IMR-90 (cell line): ENCODE data around the gene TCF19. TPM values are rescaled to one million over a fixed set of nuclear protein-coding genes. Genes with fewer than 3 reads are reported as not detected.

Experiments
- ATAC-seq: fragments of 200-7000 bp; cut with Tn5 transposase; 2 replicates; pipeline ENCODE4 v1.9.1; 2020; ENCODE audit warnings: low read depth, mild to moderate bottlenecking, moderate library complexity
- BruUV-seq: library from RNA; stranded (reverse); fragments of 400-500 nt; replicated peaks from 2 replicates; lab custom pipeline; 2021; lab: Mats Ljungman, UMichigan
- CTCF ChIA-PET: fragments of 300-600 bp; formaldehyde crosslinking; extraction: SDS; loops from one replicate; lab custom pipeline; 2021; ENCODE audit warnings: antibody characterized with exemption; lab: Yijun Ruan, JAX
- POLR2A ChIA-PET: fragments of 300-600 bp; sonication (Branson Sonifier 250); formaldehyde crosslinking; loops from one replicate; lab custom pipeline; 2022; ENCODE audit warnings: antibody characterized with exemption; ENCODE audit not compliant: unreplicated experiment; lab: Charles Lee
- DNase-seq: peaks from one replicate; pipeline ENCODE4 v3.0.0; 2013
- H2AFZ ChIP-seq: replicated peaks from 2 replicates; pipeline ENCODE3; 2013; ENCODE audit warnings: low read length, mild to moderate bottlenecking; ENCODE audit not compliant: poor library complexity
- H2AK5ac ChIP-seq: 2 replicates; pipeline ENCODE4 v1.6.1; 2013; ENCODE audit warnings: low read depth, low read length, inconsistent platforms
- H2AK9ac ChIP-seq: replicated peaks from 2 replicates; pipeline ENCODE3; 2013; ENCODE audit warnings: mild to moderate bottlenecking, low read depth, low read length, moderate library complexity; ENCODE audit not compliant: poor library complexity
- H2BK120ac ChIP-seq: 2 replicates; pipeline ENCODE4 v1.6.1; 2013; ENCODE audit warnings: low read depth, low read length, inconsistent platforms
- H2BK15ac ChIP-seq: 3 replicates; pipeline ENCODE4 v1.6.1; 2013; ENCODE audit warnings: low read depth, low read length, inconsistent platforms
- H2BK20ac ChIP-seq: 2 replicates; pipeline ENCODE4 v1.6.1; 2013; ENCODE audit warnings: low read depth, mild to moderate bottlenecking, inconsistent platforms, low read length, moderate library complexity
- H2BK5ac ChIP-seq: 2 replicates; pipeline ENCODE4 v1.6.1; 2013; ENCODE audit warnings: mild to moderate bottlenecking, low read depth, low read length, inconsistent platforms; ENCODE audit not compliant: poor library complexity, severe bottlenecking
- H3K14ac ChIP-seq: replicated peaks from 2 replicates; pipeline ENCODE4 v1.6.1; 2013; ENCODE audit warnings: low read depth, low read length, inconsistent platforms
- H3K18ac ChIP-seq: 2 replicates; pipeline ENCODE4 v1.6.1; 2013; ENCODE audit warnings: low read depth, low read length, control low read depth
- H3K23ac ChIP-seq: 2 replicates; pipeline ENCODE4 v1.6.1; 2013; ENCODE audit warnings: low read depth, low read length, inconsistent platforms
- H3K27ac ChIP-seq: 2 replicates; pipeline ENCODE4 v1.5.1; 2013; ENCODE audit warnings: mild to moderate bottlenecking, control low read depth, low read length; ENCODE audit not compliant: insufficient read depth
- H3K27me3 ChIP-seq: 2 replicates; pipeline ENCODE4 v1.6.1; 2013; ENCODE audit warnings: low read length; ENCODE audit not compliant: control insufficient read depth, insufficient read depth
- H3K36me3 ChIP-seq: 2 replicates; pipeline ENCODE4 v1.6.1; 2013; ENCODE audit warnings: low read length, mixed read lengths; ENCODE audit not compliant: control insufficient read depth, insufficient read depth
- H3K4ac ChIP-seq: 2 replicates; pipeline ENCODE4 v1.6.1; 2013; ENCODE audit warnings: low read depth, low read length, inconsistent platforms
- H3K4me1 ChIP-seq: 2 replicates; pipeline ENCODE4 v1.6.1; 2013; ENCODE audit warnings: low read length, mixed read lengths; ENCODE audit not compliant: control insufficient read depth, insufficient read depth
- H3K4me2 ChIP-seq: 2 replicates; pipeline ENCODE4 v1.6.1; 2013; ENCODE audit warnings: low read depth, mild to moderate bottlenecking, control low read depth, low read length, moderate library complexity
- H3K4me3 ChIP-seq: 2 replicates; pipeline ENCODE4 v1.5.1; 2013; ENCODE audit warnings: low read depth, mild to moderate bottlenecking, control low read depth, low read length, moderate library complexity; ENCODE audit not compliant: insufficient read depth
- H3K56ac ChIP-seq: 2 replicates; pipeline ENCODE4 v1.6.1; 2013; ENCODE audit warnings: low read length, inconsistent platforms; ENCODE audit not compliant: insufficient read depth; ENCODE audit errors: extremely low read depth
- H3K79me1 ChIP-seq, 2 experiments: 2 replicates each; pipeline ENCODE4 v1.6.1; 2013; ENCODE audit warnings: low read length in 2 of 2, inconsistent platforms in 1 of 2, low read depth in 1 of 2
- H3K9ac ChIP-seq: 2 replicates; pipeline ENCODE4 v1.6.1; 2013; ENCODE audit warnings: low read depth, low read length, control low read depth
- H3K9me1 ChIP-seq: 2 replicates; pipeline ENCODE4 v1.6.1; 2013; ENCODE audit warnings: low read length, inconsistent platforms; ENCODE audit not compliant: insufficient read depth
- H3K9me3 ChIP-seq: 2 replicates; pipeline ENCODE4 v1.6.1; 2013; ENCODE audit warnings: low read length; ENCODE audit not compliant: control insufficient read depth, insufficient read depth
- H4K20me1 ChIP-seq: 2 replicates; pipeline ENCODE4 v1.6.1; 2013; ENCODE audit warnings: low read length, inconsistent platforms; ENCODE audit not compliant: insufficient read depth
- H4K5ac ChIP-seq: 2 replicates; pipeline ENCODE4 v1.6.1; 2013; ENCODE audit warnings: mild to moderate bottlenecking, low read depth, low read length, control low read depth
- H4K8ac ChIP-seq, 2 experiments: 2 replicates each; pipeline ENCODE4 v1.6.1; 2013; ENCODE audit warnings: low read depth in 2 of 2, low read length in 2 of 2, control low read depth in 1 of 2, inconsistent platforms in 1 of 2
- H4K91ac ChIP-seq: 2 replicates; pipeline ENCODE4 v1.6.1; 2013; ENCODE audit warnings: low read depth, low read length, inconsistent platforms; ENCODE audit not compliant: insufficient read depth
- BHLHE40 ChIP-seq: fragments of 150-350 bp; IDR thresholded peaks from 2 replicates; pipeline ENCODE4 v1.6.1; 2016; ENCODE audit warnings: mild to moderate bottlenecking, low read depth, low read length
- CEBPB ChIP-seq: IDR thresholded peaks from 2 replicates; pipeline ENCODE4 v1.6.1; 2012; ENCODE audit warnings: low read depth, low read length, improper control_type of control experiment
- CHD1 ChIP-seq: IDR thresholded peaks from 2 replicates; pipeline ENCODE4 v1.6.1; 2012; ENCODE audit warnings: low read depth, low read length, improper control_type of control experiment
- CTCF ChIP-seq: conservative IDR thresholded peaks from 2 replicates; pipeline ENCODE4 v1.5.1; 2012; ENCODE audit warnings: mild to moderate bottlenecking, low read depth, low read length, improper control_type of control experiment
- ELK1 ChIP-seq: fragments of 150-350 bp; IDR thresholded peaks from 2 replicates; pipeline ENCODE4 v1.6.1; 2016; ENCODE audit warnings: low read depth, mild to moderate bottlenecking, low read length, moderate library complexity, borderline replicate concordance
- FOS ChIP-seq: fragments of 150-350 bp; IDR thresholded peaks from 2 replicates; pipeline ENCODE4 v1.6.1; 2016; ENCODE audit warnings: low read depth, low read length
- MAZ ChIP-seq: IDR thresholded peaks from 2 replicates; pipeline ENCODE4 v1.6.1; 2012; ENCODE audit warnings: low read depth, mild to moderate bottlenecking, low read length, improper control_type of control experiment, moderate library complexity, borderline replicate concordance
- POLR2A ChIP-seq: IDR thresholded peaks from 2 replicates; pipeline ENCODE4 v1.6.1; 2012; ENCODE audit warnings: mild to moderate bottlenecking, low read depth, low read length
- RFX5 ChIP-seq: IDR thresholded peaks from 2 replicates; pipeline ENCODE4 v1.8.0; 2012; ENCODE audit warnings: low read depth, mild to moderate bottlenecking, low read length, moderate library complexity
- SMC3 ChIP-seq: fragments of 150-350 bp; IDR thresholded peaks from 2 replicates; pipeline ENCODE4 v1.6.1; 2016; ENCODE audit warnings: low read depth, mild to moderate bottlenecking, antibody characterized with exemption, low read length, moderate library complexity
- USF2 ChIP-seq: fragments of 150-350 bp; IDR thresholded peaks from 2 replicates; pipeline ENCODE4 v1.6.1; 2017; ENCODE audit warnings: mild to moderate bottlenecking, antibody characterized with exemption, low read length, low read depth
- WGBS, 2 experiments: methylation state at CpG; one replicate each; pipeline versions ENCODE4 v1.1.5 to v1.1.7; 2013; ENCODE audit warnings: missing lambda C conversion rate in 2 of 2; ENCODE audit not compliant: insufficient read length in 1 of 2; ENCODE audit errors: extremely low coverage in 2 of 2; 5-methylcytosine and 5-hydroxymethylcytosine counted together
- dilution Hi-C: fragments of 300-500 bp; cut with HindIII; formaldehyde crosslinking; loops from one replicate; pipeline ENCODE4 v1.14.3; 2018; ENCODE audit warnings: low sequenced_read_pairs; ENCODE audit not compliant: unreplicated experiment
- in situ Hi-C: fragments of 300-500 bp; cut with MboI; formaldehyde crosslinking; loops from 3 replicates; pipeline ENCODE4 v1.14.3; 2019; ENCODE audit warnings: low sequenced_read_pairs, inconsistent platforms, mixed read lengths
- intact Hi-C: fragments of 100-400 bp; cut with micrococcal nuclease; formaldehyde crosslinking; loops from 2 replicates; pipeline ENCODE4 v1.10.0; 2022
- polyA plus RNA-seq, 3 experiments: library from polyadenylated mRNA; depleted of rRNA; stranded (reverse); fragments of >200 nt; gene quantifications; 2 replicates each; pipeline ENCODE4 v1.2.3, GENCODE V29; 2012; ENCODE audit warnings: low replicate concordance in 1 of 3
- total RNA-seq: library from RNA; depleted of rRNA; stranded (reverse); fragments of >200 nt; gene quantifications from 2 replicates; pipeline ENCODE4 v1.2.3, GENCODE V29; 2012

The TCF19 gene
- total and polyA plus RNA-seq, 2 of the 4 experiments (the other 2 are of a cell fraction) = 13.1 to 14.2 TPM

- BruUV-seq = no TSS peak
- Histone ChIP-seq H2BK120ac (no peak overlapping the region), H3K9ac (no peak overlapping the region), H2AK5ac (no peak overlapping the region), H3K23ac (no peak overlapping the region), H4K91ac (no peak overlapping the region), H3K79me1 (no peaks in the 10 kb centered on the region), H3K4me1 (peaks cover 6% of the 10 kb centered on the region), H3K4me3 (no peak overlapping the region), H3K27ac (no peak overlapping the region), H4K8ac (no peak overlapping the region), H2AK9ac (no peak overlapping the region), H3K9me3 (no peaks in the 10 kb centered on the region), H3K18ac (no peak overlapping the region), H2BK5ac (no peak overlapping the region), H3K9me1 (peaks cover 11% of the 10 kb centered on the region; the same call in 1 of the 2 replicates), H3K36me3 (no peaks in the 10 kb centered on the region), H4K5ac (no peak overlapping the region), H3K27me3 (no peaks in the 10 kb centered on the region), H2BK20ac (no peak overlapping the region), H3K14ac (0 out of 2 replicates have a peak overlapping the region, but pooled peaks have one; percentile 83), H4K20me1 (no peaks in the 10 kb centered on the region), H3K56ac (no peak overlapping the region), H2BK15ac (no peak overlapping the region), H3K4ac (no peak overlapping the region), H2AFZ (peak overlapping the region; percentile 77), H3K4me2 (no peak overlapping the region)
- ChIA-PET POLR2A (no interaction called here), CTCF (no interaction called here)
- ATAC-seq = peak; percentile 65
- in situ Hi-C loops (no loop called here), dilution Hi-C loops (no loop called here), intact Hi-C loops (no loop called here)
- no peak for DNase-seq
- TF ChIP-seq CEBPB (no peak), USF2 (no peak), POLR2A (no peak), MAZ (no peak), SMC3 (no peak), RFX5 (no peak), ELK1 (no peak), CHD1 (no peak), CTCF (no peak), BHLHE40 (no peak), FOS (no peak)
- 24% methylated on average over 2 of the region's 8 CpGs; no CpG with 5 or more reads in 1 of the 2 experiments for WGBS, 2 experiments
These were observed 20.0 kb downstream of the TCF19 start for GRCh38 chr6:31178143-31179041.
